Measurements from ENCODE around the gene HS3ST6.
A peak's percentile ranks its signal among the peaks of the same experiment; 100 is the strongest.
"Not testable (repeated sequence)": the region's sequence is repeated elsewhere in the genome, so short reads cannot be mapped to it uniquely, and the experiment has no call there.

The HS3ST6 gene

GRCh38 chr16:1918351-1919326 lies at the start of gene HS3ST6:
Gene HS3ST6 (minus strand): TSS chr16:1918415. CDS start chr16:1918323, 92 bp downstream.
- no peak for DNase-seq

GRCh38 chr16:1966460-1966859 lies 48.2 kb upstream of the HS3ST6 start, which contains the start of gene RNF151:
Gene RNF151 (plus strand): TSS chr16:1966856. CDS start chr16:1966882, 26 bp downstream.
- no peak for DNase-seq

GRCh38 chr16:1965396-1966001 lies 47.3 kb upstream of the HS3ST6 start:
- DNase-seq: no peak

GRCh38 chr16:1964506-1965395 lies 46.5 kb upstream of the HS3ST6 start, which contains the start of gene RPS2:
Gene RPS2 (minus strand): TSS chr16:1964826. CDS start chr16:1964625, 201 bp downstream.
- DNase-seq: peak; percentile 92

- no peak for DNase-seq
Measured at GRCh38 chr16:1963806-1964505, 45.7 kb upstream of the HS3ST6 start.

- DNase-seq: not testable (repeated sequence)
Measured at GRCh38 chr16:1962161-1963153, 44.2 kb upstream of the HS3ST6 start.

- DNase-seq: no peak
Measured at GRCh38 chr16:1961651-1962067, 43.4 kb upstream of the HS3ST6 start.

- peak; percentile 31 for DNase-seq
Measured at GRCh38 chr16:1960665-1961630, 42.7 kb upstream of the HS3ST6 start.

- peak; percentile 69 for DNase-seq
Measured at GRCh38 chr16:1959269-1960039, 41.2 kb upstream of the HS3ST6 start, which contains the start of gene NDUFB10. Gene NDUFB10 (plus strand): TSS chr16:1959538. CDS start chr16:1959625, 87 bp downstream.

GRCh38 chr16:1958715-1959268 lies 40.6 kb upstream of the HS3ST6 start:
- DNase-seq: no peak

GRCh38 chr16:1958143-1958491 lies 39.9 kb upstream of the HS3ST6 start:
- DNase-seq: not testable (repeated sequence)

GRCh38 chr16:1957434-1958142 lies 39.4 kb upstream of the HS3ST6 start:
- not testable (repeated sequence) for DNase-seq

- DNase-seq: no peak
Measured at GRCh38 chr16:1953734-1954133, 35.5 kb upstream of the HS3ST6 start.

- no peak for DNase-seq
Measured at GRCh38 chr16:1950559-1950958, 32.3 kb upstream of the HS3ST6 start.

- DNase-seq: no peak
Measured at GRCh38 chr16:1950047-1950446, 31.8 kb upstream of the HS3ST6 start.

- no peak for DNase-seq
Measured at GRCh38 chr16:1949507-1949906, 31.3 kb upstream of the HS3ST6 start.

- DNase-seq: no peak
Measured at GRCh38 chr16:1947369-1947670, 29.1 kb upstream of the HS3ST6 start.
